GM18861 (cell line): ENCODE measurements around the gene POLG2.
"Not testable (repeated sequence)": the region's sequence is repeated elsewhere in the genome, so short reads cannot be mapped to it uniquely, and the experiment has no call there.

Experiments used
- ATAC-seq: cut with Tn5 transposase; IDR thresholded peaks from one replicate; pipeline ENCODE4 v1.9.1; 2021; ENCODE audit not compliant: unreplicated experiment

POLG2 gene

DNA sequence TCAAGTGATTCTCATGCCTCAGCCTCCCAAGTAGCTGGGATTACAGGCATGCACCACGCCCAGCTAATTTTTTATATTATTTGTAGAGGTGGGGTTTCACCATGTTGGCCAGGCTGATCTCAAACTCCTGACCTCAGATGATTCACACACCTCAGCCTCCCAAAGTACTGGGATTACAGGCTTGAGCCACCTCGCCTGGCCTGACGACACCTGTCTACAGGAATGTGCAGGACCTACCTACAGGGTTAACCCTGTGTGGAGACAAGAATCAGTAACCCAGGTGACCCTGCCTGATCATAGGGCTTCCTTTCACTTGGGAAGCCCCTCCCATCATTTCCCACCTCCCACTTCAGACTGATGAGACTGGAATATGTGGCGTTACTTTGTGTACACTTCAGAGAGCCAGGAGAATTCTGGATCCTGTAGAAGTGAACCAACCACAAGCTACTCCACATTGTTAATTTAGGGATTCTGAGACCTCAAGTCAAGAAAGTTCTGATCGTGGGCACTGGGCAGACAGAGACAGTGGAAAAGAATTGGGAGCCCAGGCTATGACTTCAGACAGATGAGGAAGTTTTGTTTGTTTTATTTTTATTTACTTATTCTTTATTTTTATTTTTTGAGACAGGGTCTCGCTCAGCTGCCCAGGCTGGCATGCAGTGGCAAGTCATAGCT lies 53.6 kb downstream of the POLG2 start:
- ATAC-seq, result no peak

- ATAC-seq, result no peak
These were observed 54.3 kb downstream of the POLG2 start for GRCh38 chr17:64442541-64442971.

- ATAC-seq, result no peak
These were observed 54.9 kb downstream of the POLG2 start for GRCh38 chr17:64441772-64442540.

DNA sequence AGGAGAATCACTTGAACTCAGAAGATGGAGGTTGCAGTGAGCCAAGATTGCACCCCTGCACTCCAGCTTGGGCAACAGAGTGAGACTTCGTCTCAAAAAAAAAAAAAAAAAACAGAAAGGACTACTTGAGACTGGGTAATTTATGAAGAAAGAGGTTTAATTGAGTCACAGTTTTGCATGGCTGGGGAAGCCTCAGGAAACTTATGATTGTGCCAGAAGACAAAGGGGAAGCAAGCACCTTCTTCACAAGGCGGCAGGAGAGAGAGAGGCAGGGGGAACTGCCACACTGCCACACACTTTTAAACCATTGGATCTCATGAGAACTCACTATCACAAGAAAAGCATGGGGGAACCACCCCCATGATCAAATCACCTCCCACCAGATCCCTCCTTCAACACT lies 56.9 kb downstream of the POLG2 start:
- ATAC-seq, result no peak

GRCh38 chr17:64439521-64439920 lies 57.3 kb downstream of the POLG2 start:
- ATAC-seq, result not testable (repeated sequence)

DNA sequence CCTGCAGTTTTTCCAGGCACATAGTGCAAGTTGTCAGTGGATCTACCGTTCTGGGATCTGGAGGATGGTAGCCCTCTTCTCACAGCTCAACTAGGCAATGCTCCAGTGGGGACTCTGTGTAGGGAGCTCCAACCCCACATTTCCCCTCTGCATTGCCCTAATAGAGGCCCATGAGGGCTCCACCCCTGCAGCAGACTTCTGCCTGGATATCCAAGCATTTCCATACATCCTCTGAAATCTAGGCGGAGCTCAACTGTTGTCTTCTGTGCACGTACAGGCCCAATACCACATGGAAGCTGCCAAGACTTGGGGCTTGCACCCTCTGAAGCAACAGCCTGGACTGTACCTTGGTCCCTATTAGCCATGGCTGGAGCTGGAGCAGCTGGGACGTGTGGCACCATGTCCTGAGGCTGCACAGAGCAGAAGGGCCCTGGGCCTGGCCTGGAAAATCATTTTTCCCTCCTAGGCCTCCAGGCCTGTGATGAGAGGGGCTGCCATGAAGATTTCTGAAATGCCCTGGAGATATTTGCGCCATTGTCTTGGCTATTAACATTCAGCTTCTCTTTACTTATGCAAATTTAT lies 58.8 kb downstream of the POLG2 start:
- ATAC-seq, result no peak

DNA sequence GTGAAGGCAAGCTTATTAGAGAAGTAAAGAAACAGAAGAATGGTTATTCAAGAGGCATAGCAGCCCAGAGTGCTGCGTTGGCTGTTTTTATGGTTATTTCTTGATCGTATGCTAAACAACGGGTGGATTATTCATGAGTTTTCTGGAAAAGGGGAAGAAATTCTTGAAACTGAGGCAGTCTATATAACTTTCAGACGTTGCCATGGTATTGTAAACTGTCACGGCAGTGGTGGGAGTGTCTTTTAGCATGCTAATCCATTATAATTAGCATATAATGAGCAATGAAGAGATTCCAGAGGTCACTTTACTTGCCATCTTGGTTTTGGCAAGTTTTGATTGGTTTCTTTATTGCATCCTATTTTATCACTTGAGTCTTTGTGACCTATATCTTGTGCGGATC lies 65.3 kb downstream of the POLG2 start:
- no peak for ATAC-seq

DNA sequence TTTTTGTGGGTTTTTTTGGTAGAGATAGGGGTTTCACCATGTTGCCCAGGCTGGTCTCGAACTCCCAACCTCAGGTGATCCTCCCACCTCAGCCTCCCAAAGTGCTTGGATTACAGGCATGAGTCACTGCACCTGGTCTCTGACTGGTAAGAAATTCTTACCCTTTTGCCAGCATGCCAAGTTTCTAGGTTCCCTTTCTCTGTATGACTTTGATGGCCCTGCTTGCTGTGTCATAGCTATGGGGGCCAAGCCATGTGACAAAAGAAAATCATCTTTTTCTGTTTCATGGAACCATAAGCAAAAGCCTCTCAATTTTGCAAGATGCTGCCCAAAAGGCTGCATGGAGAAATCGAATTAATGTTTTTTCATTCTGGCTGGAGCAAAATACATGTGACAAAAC lies 66.8 kb downstream of the POLG2 start:
- ATAC-seq, result not testable (repeated sequence)

DNA sequence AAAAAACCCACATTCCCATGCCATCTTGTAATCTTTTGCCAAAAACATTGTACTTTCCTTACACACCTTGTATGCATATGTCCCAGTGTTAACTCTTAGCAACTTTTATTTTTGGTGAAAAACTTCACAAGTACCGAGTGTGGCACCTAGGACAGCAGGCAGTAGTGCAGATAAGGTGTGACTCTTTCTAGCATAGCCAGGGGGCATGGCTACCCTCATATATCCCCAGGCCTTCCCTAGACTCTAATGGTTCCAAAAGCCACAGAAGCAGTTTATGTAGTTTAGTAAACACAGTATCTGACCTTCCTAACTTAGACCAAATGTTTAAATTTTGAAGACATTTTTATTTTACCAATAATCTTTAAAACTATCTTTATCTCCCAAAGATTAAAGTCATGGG lies 68.4 kb downstream of the POLG2 start:
- ATAC-seq, result no peak
